ENCODE results near the gene TFAM.

- no peak for TF ChIP-seq CTCF (IDR thresholded peaks at IDR 0.05)
- no peak for TF ChIP-seq ZFX (IDR thresholded peaks at IDR 0.05; ENCODE audit: borderline replicate concordance)
Measured at GRCh38 chr10:58384544-58384998, 639 bp upstream of the TFAM start.

Measured in 22Rv1 (cell line).